SK-N-SH (cell line): ENCODE results near the gene CABP4. TPM values are rescaled to one million over a fixed set of nuclear protein-coding genes. Genes with fewer than 3 reads are reported as not detected.

ENCODE experiments used
- CTCF ChIA-PET: fragments of 300-600, 350-600 bp; formaldehyde crosslinking; extraction: SDS; loops from one replicate; lab custom pipeline; 2021; lab: Yijun Ruan, JAX
- POLR2A ChIA-PET: fragments of 350-600 bp; sonication (Branson Sonifier 250); formaldehyde crosslinking; extraction: SDS; loops from one replicate; lab custom pipeline; 2020; ENCODE audit warnings: antibody characterized with exemption, inconsistent platforms; lab: Yijun Ruan, JAX
- DNase-seq: peaks from one replicate; pipeline ENCODE4 v3.0.0; 2012
- H2AFZ ChIP-seq: fragments of 200-600 bp; sonication (generic); 2 replicates; pipeline ENCODE4 v1.8.1; 2016; ENCODE audit warnings: antibody characterized with exemption, mild to moderate bottlenecking, low read depth
- H3F3A ChIP-seq: fragments of 200-600 bp; sonication (generic); replicated peaks from 2 replicates; pipeline ENCODE3; 2016; ENCODE audit warnings: antibody characterized with exemption, mild to moderate bottlenecking; ENCODE audit not compliant: insufficient read depth
- H3K27ac ChIP-seq, 2 experiments: fragments of 200-500 bp in 1 of 2; fragments of 200-600 bp in 1 of 2; sonication (Bioruptor generic) in 1 of 2; sonication (generic), shearing (Covaris generic) in 1 of 2; 2 replicates each; pipeline versions ENCODE4 v1.5.1 to v1.6.1; 2014 to 2016; ENCODE audit warnings: low read depth in 2 of 2, inconsistent platforms in 1 of 2, low read length in 1 of 2, mild to moderate bottlenecking in 1 of 2, mixed read lengths in 1 of 2
- H3K27me3 ChIP-seq: fragments of 200-600 bp; sonication (generic), shearing (Covaris generic); 2 replicates; pipeline ENCODE4 v1.6.1; 2016; ENCODE audit warnings: mixed run types; ENCODE audit not compliant: insufficient read depth
- H3K36me3 ChIP-seq, 2 experiments: fragments of 200-500 bp in 1 of 2; fragments of 200-600 bp in 1 of 2; sonication (Bioruptor generic) in 1 of 2; sonication (generic) in 1 of 2; replicated peaks in 1 of 2; 2 replicates each; pipeline versions ENCODE3 to v1.5.1; 2014 to 2016; ENCODE audit warnings: low read length in 1 of 2, mild to moderate bottlenecking in 1 of 2; ENCODE audit not compliant: insufficient read depth in 2 of 2, control insufficient read depth in 1 of 2
- H3K4me1 ChIP-seq, 2 experiments: fragments of 200-500 bp in 1 of 2; fragments of 200-600 bp in 1 of 2; sonication (Bioruptor generic) in 1 of 2; sonication (generic), shearing (Covaris generic) in 1 of 2; 2 replicates each; pipeline versions ENCODE4 v1.5.1 to v1.6.1; 2014 to 2016; ENCODE audit warnings: low read depth in 1 of 2, low read length in 1 of 2, mixed run types in 1 of 2; ENCODE audit not compliant: insufficient read depth in 2 of 2, control insufficient read depth in 1 of 2
- H3K4me2 ChIP-seq: fragments of 200-600 bp; sonication (generic), shearing (Covaris generic); 2 replicates; pipeline ENCODE4 v1.6.1; 2017; ENCODE audit warnings: mixed run types
- H3K4me3 ChIP-seq, 2 experiments: fragments of 200-500 bp in 1 of 2; fragments of 200-600 bp in 1 of 2; sonication (Bioruptor generic) in 1 of 2; sonication (generic), shearing (Covaris generic) in 1 of 2; 2 replicates each; pipeline versions ENCODE4 v1.5.1 to v1.8.1; 2014 to 2016; ENCODE audit warnings: low read depth in 2 of 2, inconsistent platforms in 1 of 2, low read length in 1 of 2, mild to moderate bottlenecking in 1 of 2, mixed read lengths in 1 of 2, moderate library complexity in 1 of 2
- H3K79me2 ChIP-seq: fragments of 200-600 bp; sonication (generic); 2 replicates; pipeline ENCODE4 v1.8.1; 2017; ENCODE audit warnings: mild to moderate bottlenecking; ENCODE audit not compliant: insufficient read depth
- H3K9ac ChIP-seq: fragments of 200-600 bp; sonication (generic); 2 replicates; pipeline ENCODE4 v1.6.1; 2017; ENCODE audit warnings: mixed run types
- H3K9me2 ChIP-seq: fragments of 200-600 bp; sonication (generic); 2 replicates; pipeline ENCODE4 v1.6.1; 2017; ENCODE audit warnings: mixed run types
- H3K9me3 ChIP-seq: fragments of 200-600 bp; sonication (generic); 2 replicates; pipeline ENCODE4 v1.6.1; 2017; ENCODE audit warnings: mixed run types, mild to moderate bottlenecking, moderate library complexity
- H4K20me1 ChIP-seq: fragments of 200-600 bp; sonication (generic); 2 replicates; pipeline ENCODE4 v1.6.1; 2017; ENCODE audit warnings: mild to moderate bottlenecking, mixed run types; ENCODE audit not compliant: insufficient read depth
- CTCF ChIP-seq: fragments of 200-600 bp; sonication (generic); IDR thresholded peaks from 2 replicates; pipeline ENCODE4 v1.6.1; 2017; ENCODE audit warnings: antibody characterized with exemption, mild to moderate bottlenecking, moderate library complexity
- ELF1 ChIP-seq: IDR thresholded peaks from 2 replicates; pipeline ENCODE4 v1.4.0; 2012
- FOSL2 ChIP-seq: IDR thresholded peaks from 2 replicates; pipeline ENCODE4 v1.4.0; 2012; ENCODE audit warnings: low read depth, mild to moderate bottlenecking, moderate library complexity, borderline replicate concordance
- FOXJ3 ChIP-seq: sonication (generic); formaldehyde crosslinking; IDR thresholded peaks from 2 replicates; pipeline ENCODE4 v1.5.1; 2020; ENCODE audit warnings: mild to moderate bottlenecking, missing genetic modification reagents
- FOXM1 ChIP-seq: IDR thresholded peaks from 2 replicates; pipeline ENCODE4 v1.4.0; 2012; ENCODE audit warnings: low read depth, mild to moderate bottlenecking
- GATA2 ChIP-seq: sonication (generic); formaldehyde crosslinking; IDR thresholded peaks from 2 replicates; pipeline ENCODE4 v1.5.0; 2020; ENCODE audit warnings: mild to moderate bottlenecking, missing genetic modification reagents
- MAX ChIP-seq: IDR thresholded peaks from 2 replicates; pipeline ENCODE4 v1.4.0; 2012; ENCODE audit warnings: low read depth
- NFIC ChIP-seq: IDR thresholded peaks from 2 replicates; pipeline ENCODE4 v1.4.0; 2012; ENCODE audit warnings: borderline replicate concordance
- NRF1 ChIP-seq: IDR thresholded peaks from 2 replicates; pipeline ENCODE4 v1.6.1; 2012; ENCODE audit warnings: low read depth, mild to moderate bottlenecking, low read length
- RAD21 ChIP-seq: IDR thresholded peaks from 2 replicates; pipeline ENCODE4 v1.6.1; 2012; ENCODE audit warnings: mild to moderate bottlenecking, low read length
- RCOR1 ChIP-seq: fragments of 150-350 bp; IDR thresholded peaks from 2 replicates; pipeline ENCODE4 v1.6.1; 2017; ENCODE audit warnings: antibody characterized with exemption, low read length
- RXRA ChIP-seq: IDR thresholded peaks from 2 replicates; pipeline ENCODE4 v1.4.0; 2012; ENCODE audit warnings: low read depth, mild to moderate bottlenecking, borderline replicate concordance
- SIN3A ChIP-seq: IDR thresholded peaks from 2 replicates; pipeline ENCODE4 v1.6.1; 2012; ENCODE audit warnings: low read depth, mild to moderate bottlenecking, low read length, moderate library complexity, borderline replicate concordance
- TAF1 ChIP-seq: IDR thresholded peaks from 2 replicates; pipeline ENCODE4 v1.6.1; 2012; ENCODE audit warnings: low read depth, mild to moderate bottlenecking, low read length, moderate library complexity, borderline replicate concordance
- TEAD4 ChIP-seq: IDR thresholded peaks from 2 replicates; pipeline ENCODE4 v1.4.0; 2012; ENCODE audit warnings: mild to moderate bottlenecking, borderline replicate concordance; ENCODE audit not compliant: insufficient read depth
- YY1 ChIP-seq: IDR thresholded peaks from 2 replicates; pipeline ENCODE4 v1.4.0; 2012; ENCODE audit warnings: low read depth, mild to moderate bottlenecking
- ZBTB33 ChIP-seq: IDR thresholded peaks from 2 replicates; pipeline ENCODE4 v1.4.0; 2012; ENCODE audit warnings: low read depth, borderline replicate concordance
- WGBS: methylation state at CpG from one replicate; pipeline ENCODE4 v1.1.6; 2017; ENCODE audit warnings: low lambda C conversion rate; 5-methylcytosine and 5-hydroxymethylcytosine counted together
- polyA plus RNA-seq, 3 experiments: library from polyadenylated mRNA; depleted of rRNA; stranded (reverse); fragments of >200 nt; gene quantifications; 2 replicates each; pipeline ENCODE4 v1.2.3, GENCODE V29; 2012

The CABP4 gene
- polyA plus RNA-seq, 1 of the 3 experiments (the other 2 are of a cell fraction): not detected

GRCh38 chr11:67420147-67420645 is 35.0 kb upstream of the CABP4 start:
- Histone ChIP-seq H2AFZ (no peak overlapping the region), H3K79me2 (no peaks in the 10 kb centered on the region), H3K9me2 (no peaks in the 10 kb centered on the region)
- no peak for TF ChIP-seq TAF1
- TF ChIP-seq MAX: no peak
- TF ChIP-seq RXRA: no peak
- no peak for TF ChIP-seq NRF1
- no peak for TF ChIP-seq GATA2
- TF ChIP-seq FOXJ3: no peak
- no peak for TF ChIP-seq ELF1
- TF ChIP-seq RCOR1: no peak
- no peak for TF ChIP-seq FOSL2
- no peak for TF ChIP-seq CTCF
- TF ChIP-seq ZBTB33: no peak
- no peak for TF ChIP-seq RAD21
- TF ChIP-seq YY1: no peak
- no peak for TF ChIP-seq NFIC
- no peak for TF ChIP-seq TEAD4
- no peak for TF ChIP-seq FOXM1
- no peak for TF ChIP-seq SIN3A
- TF ChIP-seq, all 33 proteins: peak for 0
- DNase-seq: no peak
- CTCF ChIA-PET: interaction anchor here (0.8 to 2.7 kb wide), 4 partner anchors 13 to 37 kb away, joined by 3 to 17 read pairs (median 4); partner anchors contain the start of gene PPP1CA
- no peaks in the 10 kb centered on the region for H3K27me3 ChIP-seq
- peak overlapping the region; percentile 63 to 66 for H3K4me3 ChIP-seq
- 70% methylated on average over 2 of the region's 15 CpGs for WGBS
- H3K27ac ChIP-seq: no peak overlapping the region; a peak in 1 of 4 replicates
- no peaks in the 10 kb centered on the region for H3K9me3 ChIP-seq
- H3K4me1 ChIP-seq: peaks cover 7 to 8% of the 10 kb centered on the region in 2 experiments; a peak in 2 of 4 replicates
- H3K4me2 ChIP-seq: peak overlapping the region; percentile 68
- POLR2A ChIA-PET: interaction anchor here (0.5 to 1.3 kb wide), 4 partner anchors 24 to 1107 kb away, joined by 3 to 4 read pairs (median 3); partner anchors contain the start of genes GSTP1 and RAD9A
- no peaks in the 10 kb centered on the region for H3F3A ChIP-seq
- H4K20me1 ChIP-seq: no peaks in the 10 kb centered on the region
- no peaks in the 10 kb centered on the region for H3K36me3 ChIP-seq
- H3K9ac ChIP-seq: peak overlapping the region; percentile 49; the same call in 1 of the 2 replicates
